Ovary (tissue), 9 donors: ENCODE measurements around the gene TBX4. TPM values are rescaled to one million over a fixed set of nuclear protein-coding genes. Genes with fewer than 3 reads are reported as not detected.

Experiments
- DNase-seq, 5 donors: peaks; one replicate each; pipeline ENCODE4 v3.0.0-alpha.2; 2019 to 2020
- H3K27ac ChIP-seq, 2 donors: fragments of 200-600 bp; one replicate each; pipeline versions ENCODE4 v1.5.1 to v1.8.0; 2019 to 2022
- H3K27me3 ChIP-seq: fragments of 200-600 bp; one replicate; pipeline ENCODE4 v1.8.0; 2022
- H3K36me3 ChIP-seq: fragments of 200-600 bp; sonication (generic); one replicate; pipeline ENCODE4 v1.5.1; 2019
- H3K4me1 ChIP-seq: one replicate; pipeline ENCODE4 v1.8.1; 2013; ENCODE audit warnings: mild to moderate bottlenecking, moderate library complexity; ENCODE audit not compliant: insufficient read depth
- H3K4me3 ChIP-seq: fragments of 200-600 bp; sonication (generic); one replicate; pipeline ENCODE4 v1.5.1; 2017
- H3K9me3 ChIP-seq, 2 donors: fragments of 200-600 bp in 1 of 2; sonication (generic) in 1 of 2; one replicate each; pipeline versions ENCODE4 v1.5.1 to v1.8.1; 2013 to 2019; ENCODE audit warnings: mild to moderate bottlenecking in 1 of 2, moderate library complexity in 1 of 2
- EP300 ChIP-seq: sonication (generic); formaldehyde crosslinking; IDR thresholded peaks from one replicate; pipeline ENCODE4 v1.6.1; 2017; ENCODE audit warnings: antibody characterized with exemption
- POLR2A ChIP-seq: fragments of 450-650 bp; IDR thresholded peaks from one replicate; pipeline ENCODE4 v1.6.1; 2017; ENCODE audit warnings: antibody characterized with exemption, mild to moderate bottlenecking, moderate library complexity
- WGBS, 3 donors: extraction: QIAGEN DNeasy Blood & Tissue Kit in 1 of 3; methylation state at CpG; one replicate each; pipeline versions ENCODE4 v1.1.5 to v1.1.7; 2013 to 2017; 5-methylcytosine and 5-hydroxymethylcytosine counted together
- intact Hi-C, 4 donors: fragments of 100-400 bp; cut with DNase I; formaldehyde crosslinking; loops; one replicate each; pipeline versions ENCODE4 v1.11.0 to v1.15.1; 2022 to 2023
- polyA plus RNA-seq, 2 donors: library from polyadenylated mRNA; stranded (reverse); fragments of 200-250 nt in 1 of 2; fragments of 350-450 nt in 1 of 2; fragmentation: Illumina TruSeq in 1 of 2; extraction: RNeasy Lipid Tissue Mini Kit (QIAGEN cat#74804) in 1 of 2; gene quantifications; one replicate each; pipeline ENCODE4 v1.2.3, GENCODE V29; 2013 to 2014
- total RNA-seq, 7 donors: library from RNA; depleted of rRNA in 2 of 7; stranded (reverse); fragments of >200 nt in 2 of 7; fragmentation: NEBNext Ultra II Directional in 3 of 7; extraction: Animal tissue kit (Norgen Biotek cat#: 25700) in 3 of 7; gene quantifications; one replicate each; pipeline versions ENCODE4 v1.1.0 to v1.2.4, GENCODE V29; 2016 to 2023
- TF ChIP-seq, protein P1 (sequence below), 3 donors: fragments of 450-650 bp in 2 of 3; fragments of 200-600 bp in 1 of 3; IDR thresholded peaks; one replicate each; pipeline versions ENCODE4 v1.5.1 to v1.8.0; 2016 to 2022; ENCODE audit warnings: antibody characterized with exemption in 3 of 3, mild to moderate bottlenecking in 1 of 3
- donor health status: DM: no; HTN: no; CAD: no; lungs with moderate emphysema.
- donor health status: DM: no; HTN: no; CAD: no.
- donor health status: Bipolar disorder and iron deficiency.
- donor health status: DM: yes; HTN: yes; CAD: no.
- donor health status: DM: no; HTN: no; CAD: no.
- donor health status: DM: yes; HTN: yes; CAD: no.

TBX4 gene
- total and polyA plus RNA-seq, 9 donors, result 0.18 TPM; not detected in 8

DNA sequence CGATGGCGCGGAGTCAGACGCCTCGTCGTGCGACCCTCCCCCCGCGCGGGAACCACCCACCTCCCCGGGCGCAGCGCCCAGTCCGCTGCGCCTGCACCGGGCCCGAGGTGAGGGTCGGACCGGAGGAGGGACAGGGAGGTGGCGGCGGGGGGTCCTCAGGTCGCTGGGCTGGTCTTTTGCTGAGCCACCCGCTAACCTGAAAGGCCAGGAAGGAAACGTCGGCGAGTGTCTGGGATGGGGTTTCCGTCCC lies 47.6 kb upstream of the TBX4 start:
- Histone ChIP-seq H3K4me3 (no peak overlapping the region), H3K4me1 (peaks cover 3% of the 10 kb centered on the region), H3K27ac (no peak overlapping the region), H3K36me3 (no peaks in the 10 kb centered on the region), H3K27me3 (no peaks in the 10 kb centered on the region), H3K9me3 (no peaks in the 10 kb centered on the region)
- peak in 1 of 5 donors; percentile 12 for DNase-seq
- TF ChIP-seq, protein P1, sequence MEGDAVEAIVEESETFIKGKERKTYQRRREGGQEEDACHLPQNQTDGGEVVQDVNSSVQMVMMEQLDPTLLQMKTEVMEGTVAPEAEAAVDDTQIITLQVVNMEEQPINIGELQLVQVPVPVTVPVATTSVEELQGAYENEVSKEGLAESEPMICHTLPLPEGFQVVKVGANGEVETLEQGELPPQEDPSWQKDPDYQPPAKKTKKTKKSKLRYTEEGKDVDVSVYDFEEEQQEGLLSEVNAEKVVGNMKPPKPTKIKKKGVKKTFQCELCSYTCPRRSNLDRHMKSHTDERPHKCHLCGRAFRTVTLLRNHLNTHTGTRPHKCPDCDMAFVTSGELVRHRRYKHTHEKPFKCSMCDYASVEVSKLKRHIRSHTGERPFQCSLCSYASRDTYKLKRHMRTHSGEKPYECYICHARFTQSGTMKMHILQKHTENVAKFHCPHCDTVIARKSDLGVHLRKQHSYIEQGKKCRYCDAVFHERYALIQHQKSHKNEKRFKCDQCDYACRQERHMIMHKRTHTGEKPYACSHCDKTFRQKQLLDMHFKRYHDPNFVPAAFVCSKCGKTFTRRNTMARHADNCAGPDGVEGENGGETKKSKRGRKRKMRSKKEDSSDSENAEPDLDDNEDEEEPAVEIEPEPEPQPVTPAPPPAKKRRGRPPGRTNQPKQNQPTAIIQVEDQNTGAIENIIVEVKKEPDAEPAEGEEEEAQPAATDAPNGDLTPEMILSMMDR (IDR thresholded peaks at IDR 0.05), result no peak
- TF ChIP-seq EP300 (no peak), POLR2A (no peak)
- intact Hi-C loops, result loop anchor here in 3 of 4 donors (10.0 kb wide), 2 partner anchors 400 to 680 kb away; no protein-coding TSS in a partner anchor
- WGBS, 3 donors, result 43 to 53% (median 47%) methylated on average over 23 to 27 of the region's 27 CpGs

DNA sequence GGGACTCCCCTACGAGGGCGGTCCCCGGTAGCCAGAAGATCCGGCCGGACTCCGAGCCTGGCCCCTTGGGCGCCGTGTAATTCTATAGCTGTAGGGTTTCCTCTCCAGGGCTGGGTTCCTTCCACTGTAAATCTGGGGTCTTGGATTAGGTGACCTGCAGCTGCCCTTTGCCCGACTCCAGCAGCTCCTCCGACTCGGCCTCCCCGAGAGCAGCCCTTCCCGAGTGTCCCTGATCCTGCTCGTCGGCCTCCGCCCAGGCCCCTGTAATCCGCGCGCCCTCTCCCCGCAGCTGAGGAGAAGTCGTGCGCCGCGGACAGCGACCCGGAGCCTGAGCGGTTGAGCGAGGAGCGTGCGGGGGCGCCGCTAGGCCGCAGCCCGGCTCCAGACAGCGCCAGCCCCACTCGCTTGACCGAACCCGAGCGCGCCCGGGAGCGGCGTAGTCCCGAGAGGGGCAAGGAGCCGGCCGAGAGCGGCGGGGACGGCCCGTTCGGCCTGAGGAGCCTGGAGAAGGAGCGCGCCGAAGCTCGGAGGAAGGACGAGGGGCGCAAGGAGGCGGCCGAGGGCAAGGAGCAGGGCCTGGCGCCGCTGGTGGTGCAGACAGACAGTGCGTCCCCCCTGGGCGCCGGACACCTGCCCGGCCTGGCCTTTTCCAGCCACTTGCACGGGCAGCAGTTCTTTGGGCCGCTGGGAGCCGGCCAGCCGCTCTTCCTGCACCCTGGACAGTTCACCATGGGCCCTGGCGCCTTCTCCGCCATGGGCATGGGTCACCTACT lies 47.1 kb upstream of the TBX4 start:
- H3K4me1 ChIP-seq, result peaks cover 3% of the 10 kb centered on the region
- DNase-seq, result peak in 4 of 5 donors; percentile 17 to 30 (median 17)
- intact Hi-C loops, result loop anchor here in 3 of 4 donors (10.0 kb wide), 2 partner anchors 400 to 680 kb away; no protein-coding TSS in a partner anchor
- peak overlapping the region; percentile 12 to 57 for H3K27ac ChIP-seq
- H3K9me3 ChIP-seq, result no peaks in the 10 kb centered on the region
- WGBS, 3 donors, result 67 to 82% (median 72%) methylated on average over 71 of the region's 71 CpGs
- TF ChIP-seq, protein P1 (IDR thresholded peaks at IDR 0.05), result no peak
- TF ChIP-seq EP300 (no peak), POLR2A (no peak)
- H3K4me3 ChIP-seq, result peak overlapping the region; percentile 22
- H3K27me3 ChIP-seq, result no peaks in the 10 kb centered on the region
- no peaks in the 10 kb centered on the region for H3K36me3 ChIP-seq

DNA sequence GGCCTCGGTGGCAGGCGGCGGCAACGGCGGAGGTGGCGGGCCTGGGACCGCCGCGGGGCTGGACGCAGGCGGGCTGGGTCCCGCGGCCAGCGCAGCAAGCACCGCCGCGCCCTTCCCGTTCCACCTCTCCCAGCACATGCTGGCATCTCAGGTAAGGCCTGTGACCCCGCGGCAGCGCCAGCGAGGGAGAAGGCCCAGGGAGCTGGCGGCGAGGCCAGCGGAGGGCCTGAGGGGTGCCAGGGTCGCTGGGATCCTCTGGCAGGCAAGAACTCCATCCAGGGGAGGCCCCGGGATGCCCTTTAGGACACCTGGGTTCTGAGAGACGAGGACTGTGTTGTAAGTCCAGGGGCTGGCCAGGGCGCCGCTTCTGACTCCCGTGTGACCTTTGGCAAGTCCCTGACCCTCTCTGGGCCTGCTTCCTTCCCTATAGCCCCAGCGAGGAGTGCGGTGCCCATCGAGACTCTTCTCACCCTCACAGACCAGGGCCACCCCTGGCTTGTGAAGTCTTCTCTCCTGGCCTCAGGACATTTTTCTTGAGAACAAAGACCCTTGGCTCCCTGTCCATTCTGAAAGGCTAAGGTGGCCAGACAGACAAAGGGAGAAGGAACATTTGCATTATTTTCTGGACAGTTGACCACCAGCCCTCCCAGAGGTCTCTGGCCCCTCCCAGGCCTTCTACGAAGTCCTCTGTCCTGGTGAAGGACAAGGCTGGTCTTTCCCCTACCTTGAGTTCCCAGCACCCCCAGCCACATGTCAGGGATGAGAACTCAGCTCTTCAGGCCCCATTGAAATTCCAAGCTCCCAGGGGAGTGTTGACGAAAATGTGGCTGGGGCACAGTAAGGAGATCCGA lies 46.3 kb upstream of the TBX4 start:
- peak in 3 of 5 donors; percentile 14 to 32 (median 16) for DNase-seq
- H3K36me3 ChIP-seq, result no peaks in the 10 kb centered on the region
- no peaks in the 10 kb centered on the region for H3K27me3 ChIP-seq
- H3K27ac ChIP-seq, result peak overlapping the region; percentile 12 to 57
- intact Hi-C loops, result loop anchor here in 3 of 4 donors (10.0 kb wide), 2 partner anchors 401 to 681 kb away; no protein-coding TSS in a partner anchor
- WGBS, 3 donors, result 75 to 79% (median 78%) methylated on average over 21 to 37 of the region's 37 CpGs
- H3K4me1 ChIP-seq, result peaks cover 1% of the 10 kb centered on the region
- H3K4me3 ChIP-seq, result no peak overlapping the region
- TF ChIP-seq, protein P1 (IDR thresholded peaks at IDR 0.05), result no peak
- TF ChIP-seq EP300 (no peak), POLR2A (no peak)
- H3K9me3 ChIP-seq, result no peaks in the 10 kb centered on the region

DNA sequence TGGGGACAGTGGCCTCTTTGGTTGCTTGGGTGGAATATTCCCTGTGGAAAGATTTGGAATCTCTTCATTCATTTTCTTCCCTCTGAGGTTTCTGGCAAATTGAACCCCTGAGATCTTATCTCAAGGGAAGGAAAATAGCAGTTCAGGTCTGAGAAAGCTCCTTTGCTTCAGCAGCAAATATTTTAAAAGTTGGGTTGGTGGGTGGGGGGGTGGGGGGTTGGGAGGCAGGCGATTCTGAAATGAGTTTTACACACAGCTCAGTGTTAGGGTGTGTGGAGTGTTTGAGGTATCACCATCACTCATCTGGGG lies 45.7 kb upstream of the TBX4 start:
- Histone ChIP-seq H3K27me3 (no peaks in the 10 kb centered on the region), H3K9me3 (no peaks in the 10 kb centered on the region)
- intact Hi-C loops, result loop anchor here in 3 of 4 donors (10.0 kb wide), 2 partner anchors 402 to 682 kb away; no protein-coding TSS in a partner anchor

More for the DNA sequence above, 45.7 kb upstream of the TBX4 start:
- DNase-seq, result no peak
- TF ChIP-seq, protein P1 (IDR thresholded peaks at IDR 0.05), result no peak
- no peak for TF ChIP-seq EP300
- TF ChIP-seq POLR2A, result no peak
- Histone ChIP-seq H3K4me3 (no peak overlapping the region), H3K27ac (no peak overlapping the region), H3K36me3 (no peaks in the 10 kb centered on the region), H3K4me1 (no peaks in the 10 kb centered on the region)
- WGBS, 3 donors, result 71 to 83% (median 71%) methylated on average over 1 of the region's 1 CpG
